H9 (cell line): ENCODE results near the gene DERA. TPM values are rescaled to one million over a fixed set of nuclear protein-coding genes. Genes with fewer than 3 reads are reported as not detected.

Source experiments
- DNase-seq: peaks from one replicate; pipeline ENCODE4 v3.0.0-alpha.2; 2017
- H2AFZ ChIP-seq: one replicate; pipeline ENCODE4 v1.6.1; 2013; ENCODE audit warnings: mild to moderate bottlenecking, low read length, control low read depth, moderate library complexity
- H2AK5ac ChIP-seq: 2 replicates; pipeline ENCODE4 v1.6.1; 2013; ENCODE audit warnings: low read length, control low read depth, mixed read lengths; ENCODE audit not compliant: insufficient read length
- H2BK120ac ChIP-seq: one replicate; pipeline ENCODE4 v1.6.1; 2013; ENCODE audit warnings: low read depth, mild to moderate bottlenecking, low read length, control low read depth, inconsistent platforms; ENCODE audit not compliant: poor library complexity, severe bottlenecking
- H2BK12ac ChIP-seq: 2 replicates; pipeline ENCODE4 v1.6.1; 2013; ENCODE audit warnings: low read length, control low read depth, mixed read lengths, low read depth; ENCODE audit not compliant: insufficient read length
- H2BK15ac ChIP-seq: 2 replicates; pipeline ENCODE4 v1.6.1; 2013; ENCODE audit warnings: low read depth, low read length, control low read depth
- H2BK20ac ChIP-seq: one replicate; pipeline ENCODE4 v1.6.1; 2013; ENCODE audit warnings: low read depth, mild to moderate bottlenecking, low read length, control low read depth, inconsistent platforms; ENCODE audit not compliant: poor library complexity, severe bottlenecking
- H2BK5ac ChIP-seq: 2 replicates; pipeline ENCODE4 v1.6.1; 2013; ENCODE audit warnings: low read length, control low read depth, mixed read lengths; ENCODE audit not compliant: insufficient read length
- H3K14ac ChIP-seq: 2 replicates; pipeline ENCODE4 v1.6.1; 2013; ENCODE audit warnings: low read length, control low read depth; ENCODE audit not compliant: insufficient read depth
- H3K18ac ChIP-seq: 2 replicates; pipeline ENCODE4 v1.6.1; 2013; ENCODE audit warnings: low read depth, mild to moderate bottlenecking, mixed read lengths, low read length, control low read depth; ENCODE audit not compliant: insufficient read length
- H3K23ac ChIP-seq: 2 replicates; pipeline ENCODE4 v1.6.1; 2013; ENCODE audit warnings: low read length, control low read depth, mixed read lengths, low read depth; ENCODE audit not compliant: insufficient read length
- H3K23me2 ChIP-seq: 2 replicates; pipeline ENCODE4 v1.6.1; 2013; ENCODE audit warnings: low read depth, mild to moderate bottlenecking, mixed read lengths, low read length, control low read depth; ENCODE audit not compliant: insufficient read length, poor library complexity, severe bottlenecking
- H3K27ac ChIP-seq: 2 replicates; pipeline ENCODE4 v1.5.1; 2013; ENCODE audit warnings: low read length, control low read depth, mixed read lengths, low read depth; ENCODE audit not compliant: insufficient read length
- H3K27me3 ChIP-seq: 2 replicates; pipeline ENCODE4 v1.6.1; 2013; ENCODE audit warnings: low read length, control low read depth, inconsistent platforms; ENCODE audit not compliant: insufficient read depth
- H3K4ac ChIP-seq: 2 replicates; pipeline ENCODE4 v1.6.1; 2013; ENCODE audit warnings: low read depth, mild to moderate bottlenecking, control low read depth, inconsistent platforms, low read length, moderate library complexity
- H3K4me1 ChIP-seq: 2 replicates; pipeline ENCODE4 v1.6.1; 2013; ENCODE audit warnings: low read length, control low read depth, inconsistent platforms; ENCODE audit not compliant: insufficient read depth
- H3K4me2 ChIP-seq: 2 replicates; pipeline ENCODE4 v1.6.1; 2013; ENCODE audit warnings: low read length, control low read depth, mixed read lengths; ENCODE audit not compliant: insufficient read length, insufficient read depth
- H3K56ac ChIP-seq: 2 replicates; pipeline ENCODE4 v1.6.1; 2013; ENCODE audit warnings: low read depth, mild to moderate bottlenecking, mixed read lengths, low read length, control low read depth; ENCODE audit not compliant: insufficient read length
- H3K79me1 ChIP-seq: 2 replicates; pipeline ENCODE4 v1.6.1; 2013; ENCODE audit warnings: low read depth, mild to moderate bottlenecking, moderate library complexity, low read length, control low read depth, inconsistent platforms; ENCODE audit not compliant: insufficient read depth, poor library complexity, severe bottlenecking
- H3K79me2 ChIP-seq: 2 replicates; pipeline ENCODE4 v1.6.1; 2013; ENCODE audit warnings: low read length, control low read depth, inconsistent platforms; ENCODE audit not compliant: insufficient read depth
- H3K9ac ChIP-seq: 2 replicates; pipeline ENCODE4 v1.6.1; 2013; ENCODE audit warnings: low read length, control low read depth, mixed read lengths; ENCODE audit not compliant: insufficient read length; ENCODE audit errors: extremely low read depth
- H3K9me3 ChIP-seq: one replicate; pipeline ENCODE4 v1.6.1; 2013; ENCODE audit warnings: low read depth, low read length, inconsistent platforms; ENCODE audit not compliant: control insufficient read depth
- H3T11ph ChIP-seq: one replicate; pipeline ENCODE4 v1.6.1; 2013; ENCODE audit warnings: mild to moderate bottlenecking, low read length, control low read depth, inconsistent platforms
- H4K20me1 ChIP-seq: one replicate; pipeline ENCODE4 v1.6.1; 2013; ENCODE audit not compliant: control insufficient read depth, insufficient read length, insufficient read depth
- H4K5ac ChIP-seq: 2 replicates; pipeline ENCODE4 v1.6.1; 2013; ENCODE audit warnings: low read depth, mild to moderate bottlenecking, mixed read lengths, low read length, control low read depth; ENCODE audit not compliant: insufficient read length
- H4K8ac ChIP-seq: replicated peaks from 2 replicates; pipeline ENCODE4 v1.6.1; 2013; ENCODE audit warnings: low read length, control low read depth, mixed read lengths, low read depth; ENCODE audit not compliant: insufficient read length
- H4K91ac ChIP-seq: 2 replicates; pipeline ENCODE4 v1.6.1; 2013; ENCODE audit warnings: low read depth, mild to moderate bottlenecking, moderate library complexity, mixed read lengths, low read length, control low read depth; ENCODE audit not compliant: insufficient read length
- H3K27ac Mint-ChIP-seq, 3 experiments: 2 replicates in 2 of 3; 3 replicates in 1 of 3; pipeline ENCODE4 v1.8.0; 2020 to 2021; ENCODE audit warnings: mixed read lengths in 3 of 3, mild to moderate bottlenecking in 1 of 3, moderate library complexity in 1 of 3
- H3K27me3 Mint-ChIP-seq: 2 replicates; pipeline ENCODE4 v1.8.0; 2021; ENCODE audit warnings: low read depth, mild to moderate bottlenecking, moderate library complexity, mixed read lengths
- H3K36me3 Mint-ChIP-seq, 3 experiments: 2 replicates in 2 of 3; 3 replicates in 1 of 3; pipeline ENCODE4 v1.8.0; 2020 to 2021; ENCODE audit warnings: low read depth in 3 of 3, mixed read lengths in 3 of 3; ENCODE audit not compliant: insufficient read depth in 1 of 3
- H3K4me1 Mint-ChIP-seq, 2 experiments: 2 replicates each; pipeline ENCODE4 v1.8.0; 2020; ENCODE audit warnings: mixed read lengths in 2 of 2
- H3K4me3 Mint-ChIP-seq, 2 experiments: 2 replicates in 1 of 2; 3 replicates in 1 of 2; pipeline ENCODE4 v1.8.0; 2020 to 2021; ENCODE audit warnings: mild to moderate bottlenecking in 2 of 2, mixed read lengths in 2 of 2, moderate library complexity in 1 of 2
- H3K9me3 Mint-ChIP-seq, 2 experiments: 2 replicates in 1 of 2; 3 replicates in 1 of 2; pipeline ENCODE4 v1.8.0; 2020; ENCODE audit warnings: mild to moderate bottlenecking in 2 of 2, mixed read lengths in 2 of 2, moderate library complexity in 1 of 2
- CTCF ChIP-seq: fragments of 200-600 bp; sonication (generic); conservative IDR thresholded peaks from 3 replicates; pipeline ENCODE4 v1.8.0; 2021; ENCODE audit warnings: antibody characterized with exemption, mild to moderate bottlenecking
- WGBS: extraction: QIAGEN DNeasy Blood & Tissue Kit; methylation state at CpG from one replicate; pipeline ENCODE4 v1.1.7; 2013; ENCODE audit warnings: missing lambda C conversion rate, low lambda C conversion rate, mixed read lengths; ENCODE audit not compliant: insufficient read length; ENCODE audit errors: extremely low coverage; 5-methylcytosine and 5-hydroxymethylcytosine counted together
- total RNA-seq: library from RNA; stranded (reverse); gene quantifications from 2 replicates; pipeline ENCODE4 v1.2.1, GENCODE V29; 2021

DERA gene
- total RNA-seq, 1 experiment from 2014 or later: 20.9 TPM

DNA sequence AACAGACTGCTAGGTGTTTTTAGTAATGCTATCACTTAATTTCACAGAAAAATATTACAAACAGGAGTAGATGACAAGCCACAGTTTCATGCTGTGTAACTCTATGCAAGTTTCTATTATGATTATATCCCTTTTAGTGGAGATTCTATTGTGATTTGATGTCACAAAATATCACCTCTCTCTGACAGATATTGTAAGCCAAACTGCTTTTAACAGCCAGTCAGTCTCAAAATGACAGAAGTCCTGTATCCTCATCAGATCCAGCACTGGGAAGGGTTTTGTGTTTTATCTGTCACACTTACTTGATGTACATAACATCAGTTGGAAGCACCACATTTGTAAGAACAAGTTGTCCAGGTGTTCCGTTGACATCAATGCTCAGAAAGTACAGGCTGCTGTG lies 164.8 kb downstream of the DERA start:
- Histone ChIP-seq H4K5ac (no peak overlapping the region), H4K8ac (no peak overlapping the region), H3K14ac (no peak overlapping the region), H2BK120ac (no peak overlapping the region), H3K4me1 (no peaks in the 10 kb centered on the region), H3K79me1 (no peaks in the 10 kb centered on the region), H4K91ac (no peak overlapping the region), H3T11ph (no peak overlapping the region), H3K4ac (no peak overlapping the region), H3K9me3 (no peaks in the 10 kb centered on the region), H3K23ac (no peak overlapping the region), H3K27me3 (no peaks in the 10 kb centered on the region), H2BK15ac (no peak overlapping the region), H3K4me2 (no peak overlapping the region), H3K23me2 (no peaks in the 10 kb centered on the region), H2BK5ac (no peak overlapping the region), H3K18ac (no peak overlapping the region), H2AK5ac (no peak overlapping the region), H2BK20ac (no peak overlapping the region), H3K56ac (no peak overlapping the region), H3K27ac (no peak overlapping the region), H2AFZ (no peak overlapping the region), H4K20me1 (no peaks in the 10 kb centered on the region), H3K9ac (no peak overlapping the region), H3K79me2 (no peaks in the 10 kb centered on the region), H2BK12ac (no peak overlapping the region)
- no CpG with 5 or more reads among the region's 1 CpG for WGBS
- Mint-ChIP-seq H3K27me3 (no peaks in the 10 kb centered on the region), H3K27ac (no peak overlapping the region), H3K4me3 (no peak overlapping the region), H3K4me1 (no peaks in the 10 kb centered on the region), H3K9me3 (no peaks in the 10 kb centered on the region), H3K36me3 (no peaks in the 10 kb centered on the region)
- no peak for TF ChIP-seq CTCF
- no peak for DNase-seq
